Activated T-helper 2 cell treated with anti-CD3 and anti-CD28 coated beads, Interferon-gamma antibody, Interleukin-2, Interleukin-4, amounts not matched to agents 10 μg/mL and 5 μg/mL and 100 μg/mL, durations not matched to agents 14 hours and 24 hours and 36 hours (primary cell): ENCODE results near the gene ERBB4. TPM values are rescaled to one million over a fixed set of nuclear protein-coding genes. Genes with fewer than 3 reads are reported as not detected.

Experiments used
- DNase-seq: peaks from one replicate; pipeline ENCODE4 v3.0.0; 2021; ENCODE audit warnings: low spot score
- H3K27ac Mint-ChIP-seq: one replicate; pipeline ENCODE4 v1.8.0; 2021; ENCODE audit warnings: mixed read lengths
- H3K27me3 Mint-ChIP-seq: one replicate; pipeline ENCODE4 v1.8.0; 2021; ENCODE audit warnings: low read depth, mixed read lengths
- H3K36me3 Mint-ChIP-seq: one replicate; pipeline ENCODE4 v1.8.0; 2021; ENCODE audit warnings: low read depth, mixed read lengths
- H3K4me1 Mint-ChIP-seq: one replicate; pipeline ENCODE4 v1.8.0; 2021; ENCODE audit warnings: low read depth, mixed read lengths
- H3K4me3 Mint-ChIP-seq: one replicate; pipeline ENCODE4 v1.8.0; 2021; ENCODE audit warnings: low read depth, mild to moderate bottlenecking, moderate library complexity, mixed read lengths
- H3K9me3 Mint-ChIP-seq: one replicate; pipeline ENCODE4 v1.8.0; 2021; ENCODE audit warnings: mixed read lengths
- intact Hi-C: fragments of 100-400 bp; cut with micrococcal nuclease; formaldehyde crosslinking; loops from one replicate; pipeline ENCODE4 v1.15.1; 2023
- total RNA-seq: library from RNA; stranded (reverse); gene quantifications from 2 replicates; pipeline ENCODE4 v1.2.3, GENCODE V29; 2022

Gene ERBB4
- total RNA-seq, 1 donor from 2014 or later = not detected

- H3K27ac Mint-ChIP-seq = no peak overlapping the region
- no peaks in the 10 kb centered on the region for H3K4me1 Mint-ChIP-seq
- H3K4me3 Mint-ChIP-seq = no peak overlapping the region
- no peak for DNase-seq
- intact Hi-C loops = no loop called here
- no peaks in the 10 kb centered on the region for H3K9me3 Mint-ChIP-seq
- no peaks in the 10 kb centered on the region for H3K27me3 Mint-ChIP-seq
- H3K36me3 Mint-ChIP-seq = no peaks in the 10 kb centered on the region
Measured at GRCh38 chr2:212337036-212337435, 201.6 kb downstream of the ERBB4 start.

GRCh38 chr2:212330263-212330662, 208.3 kb downstream of the ERBB4 start:
- intact Hi-C loops = no loop called here

GRCh38 chr2:212328712-212329496, 209.7 kb downstream of the ERBB4 start:
- Mint-ChIP-seq H3K4me1 (no peaks in the 10 kb centered on the region), H3K9me3 (no peaks in the 10 kb centered on the region), H3K27ac (no peak overlapping the region), H3K27me3 (no peaks in the 10 kb centered on the region), H3K4me3 (no peak overlapping the region), H3K36me3 (no peaks in the 10 kb centered on the region)
- intact Hi-C loops = loop anchor here (1.0 kb wide), 1 partner anchor 11 kb away; no protein-coding TSS in a partner anchor
- DNase-seq = no peak

More at GRCh38 chr2:212330263-212330662, 208.3 kb downstream of the ERBB4 start:
- Mint-ChIP-seq H3K9me3 (no peaks in the 10 kb centered on the region), H3K36me3 (no peaks in the 10 kb centered on the region), H3K27ac (no peak overlapping the region), H3K4me3 (no peak overlapping the region), H3K4me1 (no peaks in the 10 kb centered on the region), H3K27me3 (no peaks in the 10 kb centered on the region)
- no peak for DNase-seq

DNA sequence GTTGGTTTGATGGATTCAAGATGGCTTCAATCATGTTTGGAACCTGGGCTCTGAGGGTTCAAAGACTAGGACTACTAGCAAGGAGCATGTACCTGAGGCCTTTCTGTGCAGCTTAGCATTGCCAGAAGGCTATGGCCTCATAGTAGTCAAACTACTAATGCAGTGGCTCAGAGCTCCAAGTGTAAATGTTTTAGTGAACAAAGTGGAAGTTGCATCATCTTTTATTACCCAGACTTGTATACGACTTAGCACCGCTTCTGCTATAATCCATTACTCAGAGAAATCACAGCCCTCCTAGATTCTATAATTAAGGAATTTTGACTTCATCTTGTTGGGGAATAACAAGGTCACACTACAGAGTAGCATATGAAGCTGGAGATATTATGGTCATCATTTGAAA, 210.5 kb downstream of the ERBB4 start:
- Mint-ChIP-seq H3K36me3 (no peaks in the 10 kb centered on the region), H3K27ac (no peak overlapping the region), H3K9me3 (no peaks in the 10 kb centered on the region), H3K4me1 (no peaks in the 10 kb centered on the region), H3K27me3 (no peaks in the 10 kb centered on the region), H3K4me3 (no peak overlapping the region)
- intact Hi-C loops = loop anchor here (1.0 kb wide), 1 partner anchor 10 kb away; no protein-coding TSS in a partner anchor
- no peak for DNase-seq

- Mint-ChIP-seq H3K4me1 (no peaks in the 10 kb centered on the region), H3K27ac (no peak overlapping the region), H3K9me3 (no peaks in the 10 kb centered on the region), H3K4me3 (no peak overlapping the region), H3K36me3 (no peaks in the 10 kb centered on the region), H3K27me3 (no peaks in the 10 kb centered on the region)
- intact Hi-C loops = no loop called here
- no peak for DNase-seq
Measured at GRCh38 chr2:212327171-212327809, 211.3 kb downstream of the ERBB4 start.

- intact Hi-C loops = loop anchor here (1.0 kb wide), 1 partner anchor 10 kb away; no protein-coding TSS in a partner anchor
- H3K4me3 Mint-ChIP-seq = no peak overlapping the region
- no peak overlapping the region for H3K27ac Mint-ChIP-seq
- H3K9me3 Mint-ChIP-seq = no peaks in the 10 kb centered on the region
- no peaks in the 10 kb centered on the region for H3K27me3 Mint-ChIP-seq
- no peak for DNase-seq
- no peaks in the 10 kb centered on the region for H3K4me1 Mint-ChIP-seq
- no peaks in the 10 kb centered on the region for H3K36me3 Mint-ChIP-seq
Measured at GRCh38 chr2:212318636-212319035, 220.0 kb downstream of the ERBB4 start.

DNA sequence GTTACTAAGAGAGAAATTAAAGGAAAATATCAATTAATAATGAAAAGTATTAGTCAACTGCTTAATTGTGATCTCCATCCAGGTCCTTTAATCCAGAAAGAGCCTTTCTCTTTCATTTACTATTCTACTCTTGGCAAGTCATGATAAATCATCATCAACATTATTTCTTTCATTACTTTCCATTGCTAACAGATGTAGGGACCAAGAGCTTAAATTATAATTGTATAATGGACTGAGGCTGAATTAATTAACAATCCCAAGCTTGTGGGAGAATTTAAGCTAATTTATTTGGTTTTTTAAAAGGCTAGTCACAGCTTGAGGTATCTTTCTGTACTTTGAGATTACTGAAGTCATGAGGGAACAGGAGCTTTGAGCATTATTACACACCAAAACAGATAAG, 223.9 kb downstream of the ERBB4 start:
- intact Hi-C loops = no loop called here
- no peaks in the 10 kb centered on the region for H3K36me3 Mint-ChIP-seq
- no peaks in the 10 kb centered on the region for H3K27me3 Mint-ChIP-seq
- no peak overlapping the region for H3K4me3 Mint-ChIP-seq
- no peaks in the 10 kb centered on the region for H3K4me1 Mint-ChIP-seq
- DNase-seq = no peak
- no peak overlapping the region for H3K27ac Mint-ChIP-seq
- no peaks in the 10 kb centered on the region for H3K9me3 Mint-ChIP-seq

- H3K27ac Mint-ChIP-seq = no peak overlapping the region
- H3K27me3 Mint-ChIP-seq = no peaks in the 10 kb centered on the region
- intact Hi-C loops = no loop called here
- no peaks in the 10 kb centered on the region for H3K9me3 Mint-ChIP-seq
- H3K4me3 Mint-ChIP-seq = no peak overlapping the region
- no peaks in the 10 kb centered on the region for H3K4me1 Mint-ChIP-seq
- H3K36me3 Mint-ChIP-seq = no peaks in the 10 kb centered on the region
- no peak for DNase-seq
Measured at GRCh38 chr2:212311807-212312404, 226.7 kb downstream of the ERBB4 start.

GRCh38 chr2:212299943-212300342, 238.7 kb downstream of the ERBB4 start:
- intact Hi-C loops = no loop called here
- Mint-ChIP-seq H3K9me3 (no peaks in the 10 kb centered on the region), H3K4me1 (no peaks in the 10 kb centered on the region), H3K36me3 (no peaks in the 10 kb centered on the region), H3K4me3 (no peak overlapping the region), H3K27me3 (no peaks in the 10 kb centered on the region), H3K27ac (no peak overlapping the region)
- DNase-seq = no peak

- DNase-seq = no peak
- no peak overlapping the region for H3K27ac Mint-ChIP-seq
- no peak overlapping the region for H3K4me3 Mint-ChIP-seq
- no peaks in the 10 kb centered on the region for H3K9me3 Mint-ChIP-seq
- H3K36me3 Mint-ChIP-seq = no peaks in the 10 kb centered on the region
- no peaks in the 10 kb centered on the region for H3K27me3 Mint-ChIP-seq
- no peaks in the 10 kb centered on the region for H3K4me1 Mint-ChIP-seq
- intact Hi-C loops = no loop called here
Measured at GRCh38 chr2:212299333-212299732, 239.3 kb downstream of the ERBB4 start.

- Mint-ChIP-seq H3K4me1 (no peaks in the 10 kb centered on the region), H3K27ac (no peak overlapping the region), H3K9me3 (no peaks in the 10 kb centered on the region), H3K36me3 (no peaks in the 10 kb centered on the region), H3K27me3 (no peaks in the 10 kb centered on the region), H3K4me3 (no peak overlapping the region)
- intact Hi-C loops = no loop called here
- DNase-seq = no peak
Measured at GRCh38 chr2:212295571-212295970, 243.0 kb downstream of the ERBB4 start.

DNA sequence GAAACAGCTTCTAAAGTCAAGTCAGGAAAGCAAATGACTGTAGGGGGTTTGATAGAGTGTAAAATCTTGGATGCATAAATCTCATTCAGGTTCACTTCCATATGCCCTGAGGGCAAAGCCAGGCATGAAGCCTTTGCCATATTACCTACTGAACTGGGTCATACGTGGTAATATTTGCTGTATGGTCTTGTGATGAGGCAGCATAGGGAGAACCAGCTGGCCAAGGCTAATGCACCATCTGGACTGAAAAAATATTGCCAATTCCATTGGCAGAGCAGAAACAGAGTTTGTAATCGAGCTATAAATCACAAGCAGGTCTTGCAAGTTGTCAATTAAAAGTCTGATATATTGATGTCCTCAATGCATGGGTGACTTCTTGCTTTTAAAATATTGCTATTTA, 243.8 kb downstream of the ERBB4 start:
- Mint-ChIP-seq H3K4me3 (no peak overlapping the region), H3K4me1 (no peaks in the 10 kb centered on the region), H3K27ac (no peak overlapping the region), H3K27me3 (no peaks in the 10 kb centered on the region), H3K36me3 (no peaks in the 10 kb centered on the region), H3K9me3 (no peaks in the 10 kb centered on the region)
- DNase-seq = no peak
- intact Hi-C loops = no loop called here

DNA sequence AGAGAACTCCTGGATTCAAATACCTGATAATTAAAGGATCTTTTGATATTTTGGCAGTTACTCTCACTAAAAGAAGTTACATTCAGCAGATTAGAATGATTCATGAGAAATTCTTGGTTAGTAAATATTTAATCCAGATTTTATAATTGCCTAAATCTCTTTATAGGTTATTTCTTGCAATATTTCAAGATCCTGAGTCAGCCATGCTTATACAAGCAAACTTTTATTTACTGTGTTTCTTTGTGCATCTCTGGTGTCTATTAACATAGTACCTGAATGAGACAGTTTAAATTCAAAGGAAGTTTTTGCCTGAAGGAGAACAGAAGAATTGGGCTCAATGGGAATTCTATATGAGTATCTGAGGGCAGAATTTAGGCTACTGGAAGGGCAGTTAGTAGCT, 249.3 kb downstream of the ERBB4 start:
- Mint-ChIP-seq H3K27ac (no peak overlapping the region), H3K9me3 (no peaks in the 10 kb centered on the region)

More for the DNA sequence above, 249.3 kb downstream of the ERBB4 start:
- no peaks in the 10 kb centered on the region for H3K36me3 Mint-ChIP-seq
- no peaks in the 10 kb centered on the region for H3K4me1 Mint-ChIP-seq
- DNase-seq = no peak
- intact Hi-C loops = no loop called here
- H3K27me3 Mint-ChIP-seq = no peaks in the 10 kb centered on the region
- no peak overlapping the region for H3K4me3 Mint-ChIP-seq
